ENCODE data around the gene RAB5B. TPM values are rescaled to one million over a fixed set of nuclear protein-coding genes. Genes with fewer than 3 reads are reported as not detected.
"Not testable (repeated sequence)": the region's sequence is repeated elsewhere in the genome, so short reads cannot be mapped to it uniquely, and the experiment has no call there.

The RAB5B gene
- total RNA-seq, 1 experiment from 2014 or later = 36.1 TPM

- in situ Hi-C loops (cut with HindIII; ENCODE audit: low pct_unique_long_range_greater_than_20kb, low sequenced_read_pairs) = no loop called here
- DNase-seq (ENCODE audit: low read depth) = no peak
These were observed 823 bp upstream of the RAB5B start for GRCh38 chr12:55972911-55973598.

GRCh38 chr12:55974308-55974730 lies 441 bp downstream of the RAB5B start:
- in situ Hi-C loops (cut with HindIII; ENCODE audit: low pct_unique_long_range_greater_than_20kb, low sequenced_read_pairs) = no loop called here
- DNase-seq (ENCODE audit: low read depth) = no peak

GRCh38 chr12:55978393-55978792 lies 4.5 kb downstream of the RAB5B start:
- no peak for DNase-seq (ENCODE audit: low read depth)
- in situ Hi-C loops (cut with HindIII; ENCODE audit: low pct_unique_long_range_greater_than_20kb, low sequenced_read_pairs) = no loop called here

- DNase-seq (ENCODE audit: low read depth) = no peak
- in situ Hi-C loops (cut with HindIII; ENCODE audit: low pct_unique_long_range_greater_than_20kb, low sequenced_read_pairs) = no loop called here
These were observed 5.2 kb downstream of the RAB5B start for GRCh38 chr12:55979069-55979468.

GRCh38 chr12:55981882-55982281 lies 8.0 kb downstream of the RAB5B start:
- DNase-seq (ENCODE audit: low read depth); in situ Hi-C loops (cut with HindIII; ENCODE audit: low pct_unique_long_range_greater_than_20kb, low sequenced_read_pairs): not testable (repeated sequence)

GRCh38 chr12:55982319-55982936 lies 8.6 kb downstream of the RAB5B start:
- in situ Hi-C loops (cut with HindIII; ENCODE audit: low pct_unique_long_range_greater_than_20kb, low sequenced_read_pairs) = no loop called here
- DNase-seq (ENCODE audit: low read depth) = no peak

GRCh38 chr12:55983232-55983842 lies 9.5 kb downstream of the RAB5B start:
- in situ Hi-C loops (cut with HindIII; ENCODE audit: low pct_unique_long_range_greater_than_20kb, low sequenced_read_pairs) = no loop called here
- no peak for DNase-seq (ENCODE audit: low read depth)

GRCh38 chr12:55984861-55985260 lies 11.0 kb downstream of the RAB5B start:
- in situ Hi-C loops (cut with HindIII; ENCODE audit: low pct_unique_long_range_greater_than_20kb, low sequenced_read_pairs) = no loop called here
- DNase-seq (ENCODE audit: low read depth) = no peak

- DNase-seq (ENCODE audit: low read depth) = no peak
- in situ Hi-C loops (cut with HindIII; ENCODE audit: low pct_unique_long_range_greater_than_20kb, low sequenced_read_pairs) = no loop called here
These were observed 11.5 kb downstream of the RAB5B start for GRCh38 chr12:55985341-55985740.

- DNase-seq (ENCODE audit: low read depth); in situ Hi-C loops (cut with HindIII; ENCODE audit: low pct_unique_long_range_greater_than_20kb, low sequenced_read_pairs): not testable (repeated sequence)
These were observed 12.1 kb downstream of the RAB5B start for GRCh38 chr12:55985976-55986375.

GRCh38 chr12:55991110-55991509 lies 17.2 kb downstream of the RAB5B start:
- DNase-seq (ENCODE audit: low read depth) = no peak
- in situ Hi-C loops (cut with HindIII; ENCODE audit: low pct_unique_long_range_greater_than_20kb, low sequenced_read_pairs) = no loop called here

GRCh38 chr12:55993230-55993853 lies 19.5 kb downstream of the RAB5B start:
- in situ Hi-C loops (cut with HindIII; ENCODE audit: low pct_unique_long_range_greater_than_20kb, low sequenced_read_pairs) = no loop called here
- no peak for DNase-seq (ENCODE audit: low read depth)

- in situ Hi-C loops (cut with HindIII; ENCODE audit: low pct_unique_long_range_greater_than_20kb, low sequenced_read_pairs) = no loop called here
- no peak for DNase-seq (ENCODE audit: low read depth)
These were observed 21.5 kb downstream of the RAB5B start for GRCh38 chr12:55995366-55995765.

GRCh38 chr12:55996201-55996714 lies 22.4 kb downstream of the RAB5B start:
- peak; percentile 71 for DNase-seq (ENCODE audit: low read depth)
- in situ Hi-C loops (cut with HindIII; ENCODE audit: low pct_unique_long_range_greater_than_20kb, low sequenced_read_pairs) = no loop called here

GRCh38 chr12:55996715-55997534 lies 23.0 kb downstream of the RAB5B start, which contains the start of gene SUOX:
TSS of gene SUOX (plus strand) at chr12:55997276. CDS start at chr12:56002222, 4,946 bp downstream.
- in situ Hi-C loops (cut with HindIII; ENCODE audit: low pct_unique_long_range_greater_than_20kb, low sequenced_read_pairs) = no loop called here
- DNase-seq (ENCODE audit: low read depth) = peak; percentile 98

GRCh38 chr12:55997535-55997859 lies 23.6 kb downstream of the RAB5B start:
- in situ Hi-C loops (cut with HindIII; ENCODE audit: low pct_unique_long_range_greater_than_20kb, low sequenced_read_pairs) = no loop called here
- DNase-seq (ENCODE audit: low read depth) = no peak

- peak; percentile 22 for DNase-seq (ENCODE audit: low read depth)
- in situ Hi-C loops (cut with HindIII; ENCODE audit: low pct_unique_long_range_greater_than_20kb, low sequenced_read_pairs) = not testable (repeated sequence)
These were observed 25.6 kb downstream of the RAB5B start for GRCh38 chr12:55999522-55999921.

GRCh38 chr12:55999999-56000540 lies 26.2 kb downstream of the RAB5B start:
- DNase-seq (ENCODE audit: low read depth); in situ Hi-C loops (cut with HindIII; ENCODE audit: low pct_unique_long_range_greater_than_20kb, low sequenced_read_pairs): not testable (repeated sequence)
